ENCODE data around the gene HOXD9. TPM values are rescaled to one million over a fixed set of nuclear protein-coding genes. Genes with fewer than 3 reads are reported as not detected.

Gene HOXD9
- total RNA-seq, 4 donors from 2014 or later: 0.47 to 2.9 (median 1.2) TPM

DNA sequence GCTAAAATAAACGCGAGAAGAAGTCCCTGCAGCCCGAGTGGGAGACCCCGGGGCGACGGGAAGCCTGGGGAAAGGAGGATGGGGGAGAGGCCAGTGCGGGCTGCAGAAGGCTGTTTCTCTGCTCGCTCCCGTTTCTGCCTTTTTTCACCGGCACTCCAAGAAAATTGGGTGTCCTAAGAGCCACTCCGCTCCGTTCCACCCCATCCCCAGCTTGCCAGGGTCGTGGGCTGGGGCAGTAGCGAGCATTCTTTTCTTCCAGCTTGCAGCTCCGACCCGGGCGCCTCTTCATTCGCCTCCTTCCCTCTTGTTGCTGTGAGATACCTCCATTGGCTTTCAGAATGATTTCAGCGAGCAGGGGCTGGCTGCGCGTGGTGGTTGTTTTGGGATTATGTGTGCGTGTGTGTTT is 35.7 kb downstream of the HOXD9 start:
- Histone ChIP-seq H3K4me1 (peaks cover 0 to 59% (median 17%) of the 10 kb centered on the region in 3 donors), H3K36me3 (no peaks in the 10 kb centered on the region), H3K9me3 (no peaks in the 10 kb centered on the region), H3K27me3 (peaks cover 100% of the 10 kb centered on the region), H3K27ac (no peak overlapping the region), H3K4me3 (no peak overlapping the region)
- no peak for ATAC-seq
- 9 to 33% methylated on average over 6 to 15 of the region's 22 CpGs for WGBS, 2 donors (ENCODE audit: low coverage in 1 of 2)
- no peak for TF ChIP-seq POLR2A (IDR thresholded peaks at IDR 0.05)
- no peak for TF ChIP-seq POLR2AphosphoS5 (IDR thresholded peaks at IDR 0.05)
- TF ChIP-seq CTCF (IDR thresholded peaks at IDR 0.05): no peak
- no peak for TF ChIP-seq EP300 (IDR thresholded peaks at IDR 0.05)

DNA sequence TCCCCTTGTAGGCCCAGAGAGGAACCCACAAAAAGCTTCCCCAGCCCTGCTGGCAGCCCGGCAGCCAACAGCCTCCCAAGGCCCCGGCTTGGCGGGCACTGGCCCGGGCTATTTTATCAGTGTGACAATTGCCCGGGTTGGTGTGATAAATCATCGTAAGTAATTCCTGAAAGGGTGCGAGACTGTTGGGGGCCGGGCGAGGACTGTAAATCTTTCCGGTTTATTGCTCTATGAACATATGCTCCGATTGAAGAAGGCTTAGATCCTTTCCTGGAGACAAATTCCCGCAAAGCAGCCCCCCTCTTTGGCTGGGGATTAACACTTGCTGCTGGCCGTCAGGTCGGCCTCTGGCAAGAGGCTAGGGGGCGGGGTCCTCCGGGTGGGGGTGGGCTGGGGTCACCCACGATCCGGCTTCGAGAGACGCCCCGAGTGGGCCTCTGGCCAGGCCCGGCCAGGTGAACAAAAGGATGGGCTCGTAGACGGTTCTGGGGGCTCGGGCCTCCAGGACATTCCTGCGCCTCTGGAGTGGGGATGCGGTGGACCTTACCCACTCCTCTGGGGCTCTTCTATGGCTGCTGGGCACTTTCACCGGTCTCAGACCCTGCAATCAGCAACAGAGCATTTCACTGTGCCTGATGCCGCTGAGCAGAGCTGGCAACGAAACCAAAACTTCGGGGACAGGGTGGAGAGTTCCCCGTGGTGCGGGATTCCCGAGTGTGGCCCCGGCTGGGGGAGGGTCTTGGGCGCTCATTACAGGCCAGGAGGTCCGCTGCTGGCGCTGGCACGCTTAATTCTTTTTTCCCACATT is 36.5 kb downstream of the HOXD9 start:
- H3K36me3 ChIP-seq: no peaks in the 10 kb centered on the region
- ATAC-seq: no peak
- H3K4me3 ChIP-seq: no peak overlapping the region
- peaks cover 100% of the 10 kb centered on the region for H3K27me3 ChIP-seq
- peaks cover 0 to 59% (median 17%) of the 10 kb centered on the region in 3 donors for H3K4me1 ChIP-seq
- no peaks in the 10 kb centered on the region for H3K9me3 ChIP-seq
- H3K27ac ChIP-seq: no peak overlapping the region
- 0 to 16% methylated on average over 5 to 10 of the region's 39 CpGs for WGBS, 2 donors (ENCODE audit: low coverage in 1 of 2)
- TF ChIP-seq POLR2A (IDR thresholded peaks at IDR 0.05) (no peak), POLR2AphosphoS5 (IDR thresholded peaks at IDR 0.05) (no peak), CTCF (IDR thresholded peaks at IDR 0.05) (no peak), EP300 (IDR thresholded peaks at IDR 0.05) (no peak)

GRCh38 chr2:176159663-176160250 is 37.2 kb downstream of the HOXD9 start:
- 0% methylated on average over 2 of the region's 44 CpGs; no CpG with 5 or more reads in 1 of the 2 donors for WGBS, 2 donors (ENCODE audit: low coverage in 1 of 2)
- H3K9me3 ChIP-seq: peaks cover 0 to 5% (median 0%) of the 10 kb centered on the region in 3 donors
- peaks cover 100% of the 10 kb centered on the region for H3K27me3 ChIP-seq
- H3K4me3 ChIP-seq: peak overlapping the region in 1 of 2 donors; percentile 21
- peaks cover 0 to 65% (median 17%) of the 10 kb centered on the region in 3 donors for H3K4me1 ChIP-seq
- ATAC-seq: no peak
- TF ChIP-seq POLR2AphosphoS5 (IDR thresholded peaks at IDR 0.05) (no peak), EP300 (IDR thresholded peaks at IDR 0.05) (no peak), CTCF (IDR thresholded peaks at IDR 0.05) (no peak), POLR2A (IDR thresholded peaks at IDR 0.05) (no peak)
- H3K27ac ChIP-seq: no peak overlapping the region
- H3K36me3 ChIP-seq: no peaks in the 10 kb centered on the region

- H3K4me1 ChIP-seq: peaks cover 0 to 71% (median 17%) of the 10 kb centered on the region in 3 donors
- peaks cover 100% of the 10 kb centered on the region for H3K27me3 ChIP-seq
Measured at GRCh38 chr2:176160251-176160985, 37.9 kb downstream of the HOXD9 start.

More at GRCh38 chr2:176160251-176160985, 37.9 kb downstream of the HOXD9 start:
- no peak for TF ChIP-seq EP300 (IDR thresholded peaks at IDR 0.05)
- no peak for TF ChIP-seq POLR2A (IDR thresholded peaks at IDR 0.05)
- TF ChIP-seq POLR2AphosphoS5 (IDR thresholded peaks at IDR 0.05): no peak
- TF ChIP-seq CTCF (IDR thresholded peaks at IDR 0.05): no peak
- no peak overlapping the region for H3K27ac ChIP-seq
- H3K4me3 ChIP-seq: peak overlapping the region in 1 of 2 donors; percentile 21
- no peaks in the 10 kb centered on the region for H3K36me3 ChIP-seq
- 40% methylated on average over 2 of the region's 50 CpGs; no CpG with 5 or more reads in 1 of the 2 donors for WGBS, 2 donors (ENCODE audit: low coverage in 1 of 2)
- no peak for ATAC-seq
- H3K9me3 ChIP-seq: peaks cover 0 to 5% (median 0%) of the 10 kb centered on the region in 3 donors
